GM12878 (cell line): ENCODE measurements around the gene CCDC102B. TPM values are rescaled to one million over a fixed set of nuclear protein-coding genes. Genes with fewer than 3 reads are reported as not detected.

Experiments used
- ATAC-seq: fragments of 200-7000 bp; cut with Tn5 transposase; 3 replicates; pipeline ENCODE4 v1.9.1; 2020; ENCODE audit warnings: mild to moderate bottlenecking, moderate library complexity
- BruUV-seq: library from RNA; stranded (reverse); fragments of 400-500 nt; replicated peaks from 2 replicates; lab custom pipeline; 2021; lab: Mats Ljungman, UMichigan
- CTCF ChIA-PET: fragments of 300-600 bp; sonication (Branson Sonifier 250); formaldehyde crosslinking; extraction: SDS; loops from one replicate; lab custom pipeline; 2021; ENCODE audit warnings: inconsistent platforms; lab: Yijun Ruan, JAX
- POLR2A ChIA-PET: fragments of 350-600 bp; formaldehyde crosslinking; extraction: SDS; loops from one replicate; lab custom pipeline; 2021; ENCODE audit warnings: inconsistent platforms; lab: Charles Lee
- RAD21 ChIA-PET: fragments of 300-600 bp; sonication (Branson Sonifier 250); formaldehyde crosslinking; loops from one replicate; lab custom pipeline; 2023; ENCODE audit warnings: antibody characterized with exemption; ENCODE audit not compliant: unreplicated experiment; lab: Charles Lee
- SMC1A ChIA-PET: fragments of 300-600 bp; sonication (Branson Sonifier 250); formaldehyde crosslinking; loops from one replicate; lab custom pipeline; 2023; ENCODE audit not compliant: unreplicated experiment, uncharacterized antibody; lab: Charles Lee
- DNase-seq: peaks from one replicate; pipeline ENCODE4 v3.0.0-alpha.2; 2011; ENCODE audit warnings: low read depth, low spot score
- FAIRE-seq: peaks from 3 replicates; lab custom pipeline; 2011; peaks lifted over from hg19 to GRCh38; lab: Jason Lieb, UNC
- H2AFZ ChIP-seq: 2 replicates; pipeline ENCODE4 v1.6.0; 2011; ENCODE audit warnings: low read depth, low read length, control low read depth; ENCODE audit not compliant: control insufficient read depth
- H3K27ac ChIP-seq: 2 replicates; pipeline ENCODE4 v1.5.1; 2011; ENCODE audit warnings: control low read depth; ENCODE audit not compliant: control insufficient read depth, insufficient read depth
- H3K27me3 ChIP-seq, 2 experiments: replicated peaks in 1 of 2; 2 replicates each; pipeline versions ENCODE4 v1.6.0 to v1.6.1; 2011; ENCODE audit warnings: low read length in 1 of 2; ENCODE audit not compliant: control insufficient read depth in 2 of 2, insufficient read depth in 2 of 2
- H3K36me3 ChIP-seq, 2 experiments: 2 replicates each; pipeline ENCODE4 v1.5.1; 2011; ENCODE audit warnings: low read length in 1 of 2; ENCODE audit not compliant: control insufficient read depth in 2 of 2, insufficient read depth in 2 of 2
- H3K4me1 ChIP-seq: 2 replicates; pipeline ENCODE4 v1.6.1; 2011; ENCODE audit warnings: mild to moderate bottlenecking, low read length, moderate library complexity, mixed read lengths; ENCODE audit not compliant: control insufficient read depth, insufficient read depth
- H3K4me2 ChIP-seq: 2 replicates; pipeline ENCODE4 v1.6.0; 2011; ENCODE audit warnings: control low read depth; ENCODE audit not compliant: control insufficient read depth, insufficient read depth
- H3K4me3 ChIP-seq: fragments of 200-600 bp; sonication (generic); 2 replicates; pipeline ENCODE4 v1.5.1; 2016
- H3K79me2 ChIP-seq: 2 replicates; pipeline ENCODE4 v1.6.0; 2011; ENCODE audit warnings: low read length; ENCODE audit not compliant: control insufficient read depth, insufficient read depth
- H3K9ac ChIP-seq: 2 replicates; pipeline ENCODE4 v1.8.0; 2011; ENCODE audit warnings: low read length, control low read depth, mixed read lengths; ENCODE audit not compliant: control insufficient read depth, insufficient read depth
- H3K9me3 ChIP-seq: replicated peaks from 3 replicates; pipeline ENCODE4 v1.5.1; 2011; ENCODE audit warnings: mild to moderate bottlenecking, low read length; ENCODE audit not compliant: control insufficient read depth, insufficient read depth
- H4K20me1 ChIP-seq: 2 replicates; pipeline ENCODE4 v1.6.0; 2011; ENCODE audit not compliant: control insufficient read depth, insufficient read depth
- CHD1 ChIP-seq: IDR thresholded peaks from 2 replicates; pipeline ENCODE4 v1.6.1; 2012; ENCODE audit warnings: low read depth, low read length, improper control_type of control experiment
- DPF2 ChIP-seq: fragments of 450-650 bp; IDR thresholded peaks from 2 replicates; pipeline ENCODE4 v1.6.1; 2017; ENCODE audit warnings: mild to moderate bottlenecking
- HDAC6 ChIP-seq: fragments of 200-600 bp; sonication (generic); IDR thresholded peaks from one replicate; pipeline ENCODE4 v1.8.0; 2017; ENCODE audit warnings: antibody characterized with exemption; ENCODE audit not compliant: unreplicated experiment
- IRF5 ChIP-seq: fragments of 450-650 bp; IDR thresholded peaks from 2 replicates; pipeline ENCODE4 v1.6.1; 2017; ENCODE audit warnings: borderline replicate concordance
- KDM1A ChIP-seq: fragments of 200-600 bp; sonication (generic); IDR thresholded peaks from 2 replicates; pipeline ENCODE4 v1.6.1; 2016; ENCODE audit warnings: borderline replicate concordance
- NFYA ChIP-seq: IDR thresholded peaks from 2 replicates; pipeline ENCODE4 v1.6.1; 2011; ENCODE audit warnings: low read depth, mild to moderate bottlenecking, low read length, improper control_type of control experiment, borderline replicate concordance
- NKRF ChIP-seq: fragments of 450-650 bp; conservative IDR thresholded peaks from 2 replicates; pipeline ENCODE4 v1.6.1; 2017; ENCODE audit warnings: mild to moderate bottlenecking, moderate library complexity
- RUNX3 ChIP-seq: IDR thresholded peaks from 2 replicates; pipeline ENCODE4 v1.6.1; 2012; ENCODE audit warnings: low read length, inconsistent platforms
- SMAD5 ChIP-seq: IDR thresholded peaks from 2 replicates; pipeline ENCODE4 v1.6.1; 2016; ENCODE audit warnings: antibody characterized with exemption, low read depth
- SMARCA5 ChIP-seq: fragments of 450-650 bp; IDR thresholded peaks from 2 replicates; pipeline ENCODE4 v1.6.1; 2017; ENCODE audit warnings: mild to moderate bottlenecking
- YBX1 ChIP-seq: fragments of 450-650 bp; IDR thresholded peaks from 2 replicates; pipeline ENCODE4 v1.6.1; 2016; ENCODE audit warnings: antibody characterized with exemption
- YY1 ChIP-seq: IDR thresholded peaks from 2 replicates; pipeline ENCODE4 v1.6.1; 2011; ENCODE audit warnings: low read depth, mild to moderate bottlenecking, low read length
- ZNF622 ChIP-seq: fragments of 450-650 bp; IDR thresholded peaks from 2 replicates; pipeline ENCODE4 v1.6.1; 2017; ENCODE audit warnings: mild to moderate bottlenecking, inconsistent platforms
- WGBS: methylation state at CpG from one replicate; pipeline ENCODE4 v1.1.6; 2016; ENCODE audit warnings: low lambda C conversion rate; ENCODE audit not compliant: insufficient replicate concordance, insufficient coverage; ENCODE audit errors: missing lambda C conversion rate; 5-methylcytosine and 5-hydroxymethylcytosine counted together
- in situ Hi-C: fragments of 300-500 bp; cut with MboI; formaldehyde crosslinking; loops from 9 replicates; pipeline ENCODE4 v1.14.3; 2018; ENCODE audit warnings: mixed read lengths
- intact Hi-C: fragments of 100-400 bp; cut with micrococcal nuclease; formaldehyde crosslinking; loops from one replicate; pipeline ENCODE4 v1.14.2; 2022; ENCODE audit not compliant: unreplicated experiment
- polyA plus RNA-seq, 11 experiments: library from polyadenylated mRNA; depleted of rRNA in 4 of 11; unstranded in 6 of 11; stranded (reverse) in 5 of 11; fragments of >200 nt; fragmentation: Nextera tagmentation in 4 of 11; fragmentation: Illumina TruSeq in 1 of 11; extraction: Ambion mirVana in 4 of 11; extraction: Trizol in 1 of 11; gene quantifications; 1 replicate in 1 of 11; 2 replicates in 10 of 11; pipeline versions ENCODE4 v1.2.1 to v1.2.3, GENCODE V29; 2011 to 2016; ENCODE audit warnings: inconsistent platforms in 2 of 11, missing spikeins in 2 of 11, low read depth in 1 of 11
- total RNA-seq, 4 experiments: library from RNA; depleted of rRNA in 3 of 4; stranded (reverse); fragments of >200 nt in 3 of 4; fragmentation: Illumina TruSeq in 1 of 4; extraction: Trizol in 1 of 4; gene quantifications; 2 replicates each; pipeline versions ENCODE4 v1.2.1 to v1.2.3, GENCODE V29; 2013 to 2021

CCDC102B gene
- total and polyA plus RNA-seq, 10 of the 15 experiments (the other 5 are each of a cell fraction or from before 2014, with no cell fraction given), result 2.7 to 4.7 (median 3.3) TPM

- CTCF ChIA-PET, result no interaction called here
- SMC1A ChIA-PET, result no interaction called here
- intact Hi-C loops, result no loop called here
- no peak overlapping the region for H3K4me3 ChIP-seq
- DNase-seq, result no peak
- TF ChIP-seq DPF2, result no peak
- TF ChIP-seq SMAD5, result no peak
- TF ChIP-seq NKRF, result no peak
- no peak for TF ChIP-seq IRF5
- no peak for TF ChIP-seq HDAC6
- no peak for TF ChIP-seq ZNF622
- no peak for TF ChIP-seq RUNX3
- TF ChIP-seq YY1, result no peak
- no peak for TF ChIP-seq NFYA
- no peak for TF ChIP-seq CHD1
- TF ChIP-seq SMARCA5, result no peak
- no peak for TF ChIP-seq YBX1
- TF ChIP-seq KDM1A, result no peak
- TF ChIP-seq, all 136 proteins: peak for 0
- Histone ChIP-seq H4K20me1 (no peaks in the 10 kb centered on the region), H3K79me2 (no peaks in the 10 kb centered on the region), H3K9me3 (no peaks in the 10 kb centered on the region), H3K36me3 (no peaks in the 10 kb centered on the region), H2AFZ (no peak overlapping the region), H3K9ac (no peak overlapping the region), H3K4me1 (no peaks in the 10 kb centered on the region), H3K4me2 (no peak overlapping the region), H3K27me3 (no peaks in the 10 kb centered on the region), H3K27ac (no peak overlapping the region)
- ChIA-PET RAD21 (no interaction called here), POLR2A (no interaction called here)
- 2% methylated on average over 4 of the region's 4 CpGs for WGBS
- BruUV-seq, result no TSS peak
- in situ Hi-C loops, result no loop called here
- FAIRE-seq (no peak), ATAC-seq (no peak)
Measured at GRCh38 chr18:68887410-68887809, 89.5 kb downstream of the CCDC102B start.
